GM18873 (cell line): Measurements from ENCODE around the gene KASH5.

ENCODE experiments used
- ATAC-seq: cut with Tn5 transposase; IDR thresholded peaks from one replicate; pipeline ENCODE4 v1.9.1; 2021; ENCODE audit warnings: mild to moderate bottlenecking, moderate library complexity, moderate number of reproducible peaks; ENCODE audit not compliant: unreplicated experiment, low FRiP score

KASH5 gene

DNA sequence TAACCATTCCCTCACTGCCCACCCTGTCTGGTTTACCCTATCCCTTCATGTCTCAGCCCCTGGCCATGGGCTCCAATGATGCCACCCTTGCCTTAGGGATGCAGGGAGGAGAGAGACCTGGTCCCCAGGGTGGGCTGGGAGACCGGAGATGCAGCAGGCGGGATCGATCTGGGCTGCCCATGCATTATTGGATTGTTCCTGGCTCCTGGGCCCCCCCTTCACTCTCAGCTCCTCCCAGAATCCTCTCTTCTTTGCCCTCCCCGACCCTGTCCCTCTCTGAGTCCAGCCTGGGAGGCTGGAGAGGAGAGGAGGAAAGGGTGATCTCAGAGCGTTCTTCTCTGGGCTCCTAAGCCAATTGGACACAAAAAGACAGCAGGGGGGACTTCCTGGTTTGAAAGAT lies 5.8 kb downstream of the KASH5 start:
- ATAC-seq = no peak

DNA sequence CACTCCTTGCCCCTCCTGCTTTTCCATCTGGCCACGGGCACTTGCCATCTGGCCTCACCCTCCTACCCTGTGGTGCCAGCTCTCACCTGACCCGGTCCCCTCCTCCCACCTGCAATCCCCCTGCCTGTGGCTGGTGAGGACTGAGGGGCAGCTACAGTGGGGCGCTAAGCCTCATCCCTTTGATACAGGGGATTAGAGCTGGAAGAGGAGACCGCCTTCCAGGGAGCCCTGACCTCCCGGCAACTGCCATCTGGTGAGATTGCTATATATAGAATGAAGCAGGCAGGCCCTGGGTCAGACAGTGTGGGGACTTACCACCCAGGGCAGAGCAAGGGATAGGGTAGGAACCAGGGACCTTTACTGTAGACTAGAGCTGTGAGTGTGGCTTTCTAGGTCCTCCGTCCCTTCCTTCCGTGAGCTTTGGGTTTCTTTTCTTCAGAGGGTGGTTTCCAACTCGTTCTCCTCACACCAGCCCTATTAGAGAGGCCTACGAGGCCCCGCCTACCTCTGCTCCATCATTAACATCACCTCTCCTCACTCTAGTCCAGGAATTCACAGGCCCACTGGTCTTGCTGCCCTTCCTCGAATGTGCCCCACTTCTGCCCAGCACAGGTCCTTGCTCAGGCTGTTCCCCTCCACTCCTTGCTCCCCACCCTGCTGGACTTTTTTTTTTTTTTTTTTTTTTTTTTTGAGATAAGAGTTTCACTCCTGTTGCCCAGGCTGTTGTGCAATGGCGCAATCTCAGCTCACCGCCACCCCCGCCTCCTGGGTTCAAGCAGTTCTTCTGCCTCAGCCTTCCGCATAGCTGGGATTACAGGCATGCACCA lies 7.7 kb downstream of the KASH5 start:
- no peak for ATAC-seq

DNA sequence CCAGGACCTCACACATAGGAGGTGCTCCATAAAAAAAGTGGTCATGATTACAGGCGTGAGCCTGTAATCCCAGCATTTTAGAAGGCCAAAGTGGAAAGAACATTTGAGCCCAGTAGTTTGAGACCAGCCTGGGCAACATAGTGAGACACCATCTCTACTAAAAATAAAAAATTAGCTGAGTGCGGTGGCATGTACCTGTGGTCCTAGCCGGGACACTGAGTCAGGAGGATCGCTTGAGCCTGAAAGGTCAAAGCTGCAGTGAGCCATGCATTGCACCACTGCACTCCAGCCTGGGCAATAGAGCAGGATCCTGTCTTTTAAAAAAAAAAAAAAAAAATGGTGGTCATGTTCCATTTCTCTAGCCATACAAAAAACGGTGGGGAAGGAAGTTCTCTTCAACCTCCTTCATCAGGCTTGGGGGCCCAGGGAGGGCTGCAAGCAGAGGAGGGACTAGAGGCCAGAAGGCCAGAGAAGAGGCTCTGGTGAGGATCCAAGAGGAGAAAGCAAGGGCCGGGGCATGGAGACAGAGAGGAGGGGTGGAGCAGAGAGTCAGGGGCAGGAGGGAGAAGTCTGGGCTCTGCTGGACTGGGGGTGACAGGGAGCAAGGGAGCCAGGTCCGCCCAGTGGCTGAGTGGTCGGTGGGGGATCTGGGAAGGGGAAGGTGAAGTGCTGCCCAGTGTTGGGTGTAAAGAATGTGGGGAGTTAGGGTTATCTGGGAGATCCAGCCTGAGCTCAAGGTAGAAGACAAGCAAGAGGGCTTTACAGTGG lies 8.9 kb downstream of the KASH5 start:
- no peak for ATAC-seq

DNA sequence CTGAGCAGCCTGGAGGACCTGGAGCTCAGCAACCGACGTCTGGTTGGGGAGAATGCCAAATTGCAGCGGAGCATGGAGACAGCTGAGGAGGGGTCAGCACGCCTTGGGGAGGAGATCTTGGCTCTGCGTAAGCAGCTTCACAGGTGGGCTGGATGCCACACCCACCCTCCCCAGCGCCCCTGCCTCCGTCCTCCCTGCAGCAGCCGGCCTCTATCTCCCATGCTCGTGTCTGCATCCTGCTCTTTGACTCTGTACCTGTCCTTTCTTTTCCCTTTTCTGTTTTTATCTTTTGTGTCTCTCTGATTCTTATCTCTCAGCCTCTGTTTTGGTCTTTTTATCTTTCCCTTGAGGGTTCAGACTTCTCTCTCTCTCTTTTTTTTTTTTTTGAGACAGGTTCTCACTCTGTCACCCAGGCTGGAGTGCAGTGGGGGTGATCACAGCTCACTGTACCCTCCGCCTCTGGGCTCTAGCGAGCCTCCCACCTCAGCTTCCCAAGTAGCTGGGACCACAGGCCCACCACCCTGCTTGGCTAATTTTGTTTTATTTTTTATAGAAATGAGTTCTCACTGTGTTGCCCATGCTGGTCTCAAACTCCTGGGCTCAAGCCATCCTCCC lies 10.1 kb downstream of the KASH5 start:
- no peak for ATAC-seq

DNA sequence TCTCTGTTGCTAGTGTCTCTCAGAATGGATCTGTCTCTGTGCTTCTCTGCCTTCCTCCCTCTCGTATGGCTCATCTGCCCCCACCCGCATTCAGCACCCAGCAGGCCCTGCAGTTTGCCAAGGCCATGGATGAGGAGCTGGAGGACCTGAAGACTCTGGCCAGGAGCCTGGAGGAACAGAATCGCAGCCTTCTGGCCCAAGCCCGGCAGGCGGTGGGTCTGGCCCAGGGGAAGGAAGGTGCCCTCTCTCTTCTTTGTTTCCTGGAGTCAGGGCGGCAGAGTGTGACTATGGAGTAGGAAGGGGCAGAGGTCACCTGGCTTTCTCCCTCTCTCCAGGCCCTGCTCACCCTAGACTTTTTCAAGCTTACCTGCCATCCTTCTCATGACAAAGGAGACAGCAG lies 10.9 kb downstream of the KASH5 start:
- no peak for ATAC-seq

DNA sequence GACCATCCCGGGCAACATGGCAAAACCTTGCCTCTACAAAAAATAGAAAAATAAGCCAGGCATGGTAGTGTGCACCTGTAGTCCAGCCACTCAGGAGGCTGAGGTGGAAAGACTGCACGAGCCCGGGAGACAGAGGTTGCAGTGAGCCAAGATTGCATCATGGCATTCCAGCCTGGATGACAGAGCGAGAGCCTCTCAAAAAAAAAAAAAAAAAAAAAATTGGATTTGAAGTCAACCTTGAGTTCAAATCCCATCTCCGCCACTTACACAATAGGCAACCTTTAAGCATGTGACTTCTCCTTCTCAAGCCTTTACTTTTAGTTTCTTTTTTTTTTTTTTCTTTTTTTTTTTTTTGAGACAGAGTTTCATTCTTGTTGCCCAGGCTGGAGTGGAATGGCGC lies 12.0 kb downstream of the KASH5 start:
- ATAC-seq = no peak

DNA sequence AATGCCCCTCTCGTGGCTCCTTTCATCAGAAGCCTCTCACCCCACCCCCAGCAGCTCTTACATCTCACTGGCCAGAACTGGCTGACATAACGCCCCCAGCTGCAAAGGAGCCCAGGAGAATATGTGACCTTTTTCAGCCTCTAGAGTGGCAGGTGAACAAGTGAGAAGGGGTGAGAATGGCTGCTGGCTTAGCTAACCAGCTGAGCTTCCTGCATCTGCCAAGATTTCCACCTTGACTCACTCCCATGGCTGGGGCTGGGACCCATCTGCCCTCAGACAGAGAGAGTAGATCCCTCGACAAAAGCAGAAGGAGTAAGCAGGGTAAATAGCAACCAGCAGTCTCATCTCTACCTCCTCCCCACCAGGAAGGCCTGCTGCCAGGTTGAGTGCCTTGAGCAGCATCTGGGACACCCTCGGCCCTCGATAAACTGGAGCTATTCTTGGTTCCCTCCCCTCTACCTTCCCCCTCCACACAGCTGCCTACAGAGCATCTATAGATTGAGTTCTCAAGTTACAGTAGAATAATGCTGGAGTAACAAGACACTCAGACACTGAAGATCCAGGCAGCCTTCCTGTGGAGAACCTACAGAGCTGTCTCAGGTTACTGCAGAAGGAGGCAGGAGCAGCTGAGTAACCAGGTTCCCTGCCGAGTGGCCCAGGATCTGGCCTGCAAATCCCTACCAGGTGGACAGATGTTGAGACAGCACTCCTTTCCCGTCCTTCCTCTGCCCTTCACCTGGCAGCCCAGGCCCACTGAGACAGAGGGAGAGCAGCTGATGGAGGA lies 15.5 kb downstream of the KASH5 start:
- ATAC-seq = no peak

DNA sequence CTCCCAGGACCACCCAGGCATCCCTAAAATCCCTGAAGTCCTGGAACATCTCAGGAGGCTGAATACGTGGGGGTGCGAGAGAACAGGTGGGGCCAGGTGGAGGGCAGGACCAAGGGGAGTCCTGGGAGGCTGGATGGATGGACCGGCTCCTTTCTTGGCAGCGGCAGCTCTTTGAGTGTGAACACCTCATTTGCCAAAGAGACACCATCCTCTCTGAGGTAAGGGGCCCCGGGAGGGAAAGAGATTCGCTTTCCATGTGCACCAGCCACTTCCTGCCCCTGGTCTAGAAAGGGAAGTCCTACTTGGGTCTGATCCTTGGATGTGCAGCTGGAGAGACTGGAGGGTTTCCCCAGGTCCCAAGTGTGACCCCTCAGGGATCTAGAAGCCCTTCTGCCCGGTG lies 19.0 kb downstream of the KASH5 start:
- no peak for ATAC-seq

DNA sequence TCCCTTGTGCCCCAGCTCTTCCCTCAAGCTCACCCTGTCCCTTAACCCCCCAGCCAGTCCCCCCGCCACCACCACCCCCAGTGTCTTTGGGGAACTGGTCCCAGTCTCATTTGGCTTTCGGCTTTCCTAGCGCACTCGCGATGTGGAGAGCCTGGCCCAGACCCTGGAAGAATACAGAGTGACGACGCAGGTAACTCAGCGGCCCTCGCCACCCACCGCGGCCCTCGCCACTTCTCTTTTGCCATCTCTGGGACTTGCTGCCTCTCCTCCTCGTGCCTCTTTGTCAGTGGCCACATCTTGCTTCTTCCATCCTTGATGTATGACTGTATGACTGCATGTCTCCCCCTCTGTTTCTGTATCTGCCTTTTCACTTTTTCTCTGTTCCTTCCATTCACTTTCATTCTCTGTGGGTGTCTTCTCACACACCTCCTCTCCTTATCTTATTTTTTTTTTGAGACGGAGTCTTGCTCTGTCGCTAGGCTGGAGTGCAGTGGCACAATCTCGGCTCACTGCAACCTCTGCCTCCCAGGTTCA lies 19.5 kb downstream of the KASH5 start:
- ATAC-seq = no peak

DNA sequence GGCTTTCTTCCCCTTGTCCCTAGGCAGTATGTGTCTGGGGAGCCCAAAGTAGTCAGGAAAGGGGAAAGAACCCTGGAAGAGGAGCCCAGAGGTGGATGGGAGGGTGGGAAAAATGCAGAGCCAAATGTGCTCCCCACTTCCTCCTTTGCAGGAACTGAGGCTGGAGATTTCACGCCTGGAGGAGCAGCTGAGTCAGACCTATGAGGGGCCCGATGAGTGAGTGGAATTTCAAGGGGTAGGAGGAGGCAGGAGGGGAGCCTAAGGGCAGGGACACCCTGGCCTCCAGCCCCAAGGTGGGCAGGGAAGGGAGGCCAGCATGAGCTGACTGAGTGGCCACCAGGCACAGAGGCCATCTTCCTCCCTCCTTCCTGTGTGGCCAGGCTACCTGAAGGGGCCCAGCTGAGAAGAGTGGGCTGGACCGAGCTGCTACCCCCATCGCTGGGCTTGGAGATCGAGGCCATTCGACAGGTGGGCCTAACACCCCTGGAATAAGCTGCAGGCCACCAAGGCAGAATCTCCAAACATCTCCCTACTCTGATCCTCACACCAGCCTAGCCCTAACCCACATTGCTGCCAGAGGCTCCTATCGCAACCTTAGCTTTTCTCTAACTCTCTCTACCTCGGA lies 20.9 kb downstream of the KASH5 start:
- no peak for ATAC-seq

DNA sequence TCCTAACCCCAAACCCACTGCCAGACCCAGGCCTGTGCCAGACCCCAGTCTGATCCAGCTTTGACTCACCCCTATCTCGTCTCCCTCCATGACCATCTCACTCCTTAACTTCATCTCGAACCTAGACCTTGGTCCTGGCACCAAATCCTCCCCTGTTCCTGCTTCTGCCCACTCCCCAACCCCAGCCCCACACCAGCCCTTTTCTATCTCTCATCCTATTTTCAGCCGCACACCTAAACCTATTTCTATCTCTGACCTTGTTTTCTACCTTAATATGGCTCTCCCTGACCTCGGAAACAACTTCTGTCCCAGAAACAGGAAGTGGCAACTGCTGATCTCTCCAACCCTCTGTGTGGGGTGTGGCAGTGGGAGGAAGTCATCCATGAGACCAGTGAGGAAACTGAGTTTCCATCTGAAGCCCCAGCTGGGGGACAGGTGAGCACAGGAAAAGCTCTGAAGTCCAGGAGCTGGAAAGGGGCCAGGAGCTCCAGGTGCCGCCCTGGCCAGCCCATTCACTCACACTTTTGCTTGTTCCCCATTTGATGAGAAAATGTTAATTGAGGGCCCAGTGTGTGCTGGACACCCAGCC lies 21.5 kb downstream of the KASH5 start:
- no peak for ATAC-seq

DNA sequence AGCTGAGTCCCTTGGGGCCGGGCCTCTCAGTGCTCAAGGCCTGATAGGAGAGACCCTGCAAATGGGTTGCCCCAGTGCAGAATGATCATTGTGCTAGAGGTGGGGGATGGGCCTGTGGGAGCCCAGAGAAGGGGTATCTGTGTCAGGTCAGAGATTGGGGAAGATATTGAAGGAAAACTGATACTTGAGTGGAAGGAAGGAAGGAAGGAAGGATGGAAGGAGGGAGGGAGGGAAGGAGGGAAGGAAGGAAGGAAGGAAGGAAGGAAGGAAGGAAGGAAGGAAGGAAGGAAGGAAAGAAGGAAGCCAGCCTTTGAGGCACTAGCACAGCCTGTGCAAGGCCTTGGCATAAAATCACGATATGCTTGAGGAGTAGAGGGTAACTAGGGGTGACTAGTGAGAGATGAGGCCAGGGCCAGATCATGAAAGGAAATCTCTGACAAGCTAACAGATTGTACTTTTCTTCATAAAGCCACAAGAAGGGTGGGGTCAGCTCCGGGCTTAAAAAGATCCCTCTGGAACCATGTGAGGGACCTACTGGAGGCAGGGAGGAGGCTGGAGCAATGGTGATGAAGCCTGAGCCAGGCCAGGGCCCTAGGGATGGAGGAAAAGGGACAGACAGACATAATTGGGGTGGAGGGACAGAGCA lies 23.8 kb downstream of the KASH5 start:
- no peak for ATAC-seq

DNA sequence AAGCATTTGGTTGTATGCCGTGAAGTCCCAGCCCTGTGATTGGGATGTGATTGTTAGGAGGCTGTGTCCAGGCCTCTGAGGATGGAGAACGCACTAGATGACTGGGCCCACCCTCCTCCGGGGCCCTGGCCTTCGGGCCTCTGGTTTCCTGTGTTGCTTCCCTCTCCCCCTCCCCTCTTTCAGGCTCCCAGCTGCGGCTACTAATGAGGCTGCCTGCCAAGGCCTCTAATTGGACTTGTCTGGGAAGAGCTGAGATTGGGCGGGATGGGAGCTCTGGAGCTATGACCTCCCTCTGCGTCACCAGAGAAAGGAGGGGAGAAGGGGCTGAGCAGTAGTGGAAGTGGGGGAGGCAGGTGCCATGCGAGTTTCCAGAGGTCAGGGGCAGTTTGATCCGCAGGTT lies 25.3 kb downstream of the KASH5 start:
- ATAC-seq = no peak

DNA sequence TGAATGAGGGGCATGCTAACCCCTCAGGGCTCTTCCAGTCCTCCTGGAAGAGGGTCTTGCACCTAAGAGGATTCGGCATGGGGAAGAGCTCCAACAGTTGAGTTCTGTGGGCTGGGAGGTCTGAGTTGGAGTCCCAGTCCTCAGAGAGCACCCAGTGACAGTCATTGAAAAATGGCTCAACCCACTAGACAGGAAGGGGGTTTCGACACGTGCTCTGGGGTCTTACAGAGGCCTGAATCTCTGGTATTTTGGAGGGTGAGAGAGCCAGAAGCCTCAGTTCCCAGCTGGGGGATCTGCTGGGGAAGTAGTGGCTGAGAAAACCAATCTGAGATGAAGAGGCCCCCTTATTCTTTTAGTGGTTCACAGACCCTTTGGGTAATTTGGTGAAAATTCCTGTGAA lies 26.2 kb downstream of the KASH5 start:
- no peak for ATAC-seq

DNA sequence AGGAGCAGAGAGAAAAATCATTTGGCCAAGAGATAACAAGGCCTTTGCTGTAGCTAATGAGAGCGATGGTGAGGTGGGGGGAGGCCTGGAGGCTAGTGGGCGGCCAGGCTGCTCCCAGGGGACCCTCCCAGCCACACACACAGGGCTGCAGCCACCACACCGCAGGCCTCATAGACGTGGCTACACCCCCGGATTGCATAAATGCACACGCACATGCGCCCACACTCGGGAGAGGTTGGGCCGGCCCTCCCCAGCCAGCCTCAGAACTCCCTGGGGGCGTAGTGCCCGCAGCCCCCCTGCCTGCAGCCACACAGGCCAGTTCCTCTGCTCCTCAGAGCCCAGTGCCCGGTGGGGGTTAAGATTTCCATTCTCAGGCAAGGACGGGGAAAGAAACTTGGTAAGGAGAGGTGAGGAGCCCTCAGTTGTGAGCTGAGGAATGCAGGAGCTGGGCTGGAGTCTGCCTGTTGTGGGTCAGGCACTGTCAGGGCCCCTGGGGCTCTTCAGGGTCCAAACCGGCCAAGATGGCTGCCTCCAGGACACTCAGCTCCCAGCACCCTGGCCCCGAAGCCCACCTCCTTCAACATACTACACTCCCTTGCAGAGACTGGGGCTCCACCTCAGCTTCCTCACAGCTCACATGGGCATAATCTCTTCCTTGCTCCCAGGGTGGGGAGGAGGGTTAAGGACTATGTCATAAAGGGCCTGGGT lies 27.2 kb downstream of the KASH5 start:
- no peak for ATAC-seq

DNA sequence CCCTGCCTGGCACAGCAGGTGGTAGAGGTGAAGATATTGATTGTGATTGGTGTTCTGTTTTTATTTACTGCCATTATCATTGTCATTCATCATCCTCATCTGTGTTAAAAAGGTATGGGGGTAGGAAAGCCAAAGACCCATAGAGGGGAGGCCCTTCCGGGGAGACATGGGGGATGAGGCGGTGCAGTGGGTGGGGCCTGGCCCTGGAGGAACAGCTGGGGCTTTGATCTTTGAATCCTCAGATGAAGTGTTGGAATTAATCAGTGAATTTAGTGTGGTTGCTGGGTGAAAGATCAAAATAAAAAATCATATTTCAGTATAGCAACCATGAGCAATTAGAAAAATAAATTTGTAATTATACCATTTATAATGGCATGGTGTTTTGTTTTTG lies 27.8 kb downstream of the KASH5 start:
- ATAC-seq = no peak

DNA sequence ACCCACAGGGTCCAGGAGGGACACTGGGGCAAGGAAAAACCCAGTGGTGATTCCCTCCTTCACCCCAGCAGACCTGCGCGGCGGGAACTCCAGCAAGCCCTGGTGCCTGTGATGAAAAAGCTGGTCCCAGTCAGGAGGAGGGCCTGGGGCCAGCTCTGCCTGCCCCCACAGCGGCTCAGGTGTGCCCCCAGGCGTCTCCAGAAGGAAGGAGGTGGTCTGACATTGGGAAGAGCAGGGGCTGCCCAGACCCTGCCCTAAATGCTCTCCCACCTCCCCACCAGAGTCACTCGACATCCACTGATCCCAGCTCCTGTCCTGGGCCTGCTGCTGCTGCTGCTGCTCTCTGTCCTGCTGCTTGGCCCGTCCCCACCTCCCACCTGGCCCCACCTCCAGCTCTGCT lies 29.0 kb downstream of the KASH5 start:
- ATAC-seq = no peak

DNA sequence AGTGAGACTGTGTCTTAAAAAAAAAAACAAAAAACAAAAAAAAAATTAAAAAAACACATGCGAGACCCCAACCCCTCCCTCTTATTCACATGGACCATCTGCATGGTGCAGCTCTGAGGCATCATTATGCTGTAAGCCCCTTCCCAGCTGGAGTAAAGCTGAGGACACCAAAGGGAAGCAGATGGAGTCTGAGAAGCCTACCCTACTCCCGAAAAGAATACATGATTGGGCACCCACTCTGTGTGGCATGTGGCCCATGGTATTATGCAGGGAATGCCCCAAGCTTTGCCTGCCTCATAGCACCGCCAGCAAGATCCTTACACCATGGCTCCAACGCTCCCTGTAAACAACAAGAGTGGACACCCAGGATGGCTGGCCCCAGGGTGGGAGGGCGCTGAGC lies 30.5 kb downstream of the KASH5 start:
- no peak for ATAC-seq

DNA sequence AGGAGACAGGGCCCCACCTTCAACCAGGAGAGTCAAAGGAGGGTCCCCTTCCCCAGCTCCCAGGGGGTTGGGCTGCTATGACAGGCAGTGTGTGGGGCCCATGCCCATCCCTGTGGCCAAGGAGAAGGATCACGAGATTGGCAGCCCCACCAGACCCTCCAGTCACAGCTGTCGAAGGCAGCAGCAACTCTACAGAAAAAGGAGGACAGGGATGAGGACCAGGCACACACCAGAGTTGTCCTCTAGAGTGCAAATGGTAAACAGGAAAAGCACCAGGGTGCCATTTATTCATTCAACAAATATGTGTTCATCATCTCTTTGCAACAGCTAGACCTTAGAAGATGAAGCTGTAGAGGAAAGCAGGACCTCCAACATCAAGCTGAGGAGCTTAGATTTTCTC lies 31.1 kb downstream of the KASH5 start:
- ATAC-seq = no peak
